Spleen (tissue), 11 donors: ENCODE measurements around the gene TOP2B. TPM values are rescaled to one million over a fixed set of nuclear protein-coding genes. Genes with fewer than 3 reads are reported as not detected.

Experiments used
- DNase-seq: peaks from one replicate; pipeline ENCODE4 v3.0.0-alpha.2; 2020
- H3K27ac ChIP-seq, 8 donors: fragments of 200-600 bp; sonication (generic) in 7 of 8; 1 replicate in 4 of 8; 2 replicates in 4 of 8; pipeline versions ENCODE4 v1.5.0 to v1.8.0; 2016 to 2021; ENCODE audit warnings: inconsistent platforms in 4 of 8, mild to moderate bottlenecking in 4 of 8, moderate library complexity in 1 of 8
- H3K27me3 ChIP-seq, 7 donors: fragments of 200-600 bp; sonication (generic) in 6 of 7; replicated peaks in 1 of 7; 1 replicate in 4 of 7; 2 replicates in 3 of 7; pipeline versions ENCODE4 v1.5.0 to v1.8.0; 2016 to 2021; ENCODE audit warnings: inconsistent platforms in 3 of 7, mild to moderate bottlenecking in 1 of 7
- H3K36me3 ChIP-seq, 6 donors: fragments of 200-600 bp; sonication (generic) in 5 of 6; 1 replicate in 4 of 6; 2 replicates in 2 of 6; pipeline versions ENCODE4 v1.5.0 to v1.8.0; 2016 to 2021; ENCODE audit warnings: inconsistent platforms in 2 of 6
- H3K4me1 ChIP-seq, 6 donors: fragments of 200-600 bp; sonication (generic) in 5 of 6; 1 replicate in 3 of 6; 2 replicates in 3 of 6; pipeline versions ENCODE4 v1.5.0 to v1.8.0; 2016 to 2021; ENCODE audit warnings: inconsistent platforms in 3 of 6
- H3K4me3 ChIP-seq, 8 donors: fragments of 200-600 bp; sonication (generic) in 7 of 8; 1 replicate in 4 of 8; 2 replicates in 4 of 8; pipeline versions ENCODE4 v1.5.0 to v1.8.0; 2016 to 2021; ENCODE audit warnings: inconsistent platforms in 4 of 8, mild to moderate bottlenecking in 4 of 8, moderate library complexity in 2 of 8
- H3K9me3 ChIP-seq, 8 donors: fragments of 200-600 bp; sonication (generic) in 7 of 8; 1 replicate in 4 of 8; 2 replicates in 4 of 8; pipeline versions ENCODE4 v1.5.0 to v1.8.0; 2016 to 2021; ENCODE audit warnings: inconsistent platforms in 4 of 8
- POLR2A ChIP-seq, 3 donors: fragments of 450-650 bp; IDR thresholded peaks; one replicate each; pipeline ENCODE4 v1.5.1; 2017; ENCODE audit warnings: antibody characterized with exemption in 3 of 3, mild to moderate bottlenecking in 1 of 3
- POLR2AphosphoS5 ChIP-seq, 3 donors: sonication (generic); formaldehyde crosslinking; IDR thresholded peaks; one replicate each; pipeline ENCODE4 v1.5.1; 2017; ENCODE audit warnings: antibody characterized with exemption in 3 of 3
- WGBS, 5 donors: extraction: QIAGEN DNeasy Blood & Tissue Kit in 3 of 5; methylation state at CpG; one replicate each; pipeline versions ENCODE4 v1.1.5 to v1.1.7; 2013 to 2018; 5-methylcytosine and 5-hydroxymethylcytosine counted together
- intact Hi-C: fragments of 100-400 bp; cut with DNase I; formaldehyde crosslinking; loops from one replicate; pipeline ENCODE4 v1.15.0; 2023; ENCODE audit warnings: low total_unique reads
- polyA plus RNA-seq, 3 donors: library from polyadenylated mRNA; stranded (reverse); fragments of 200-250 nt; gene quantifications; one replicate each; pipeline ENCODE4 v1.2.1, GENCODE V29; 2013
- total RNA-seq, 7 donors: library from RNA; depleted of rRNA in 3 of 7; stranded (reverse); fragments of >200 nt in 3 of 7; fragmentation: NEBNext Ultra II Directional in 4 of 7; extraction: Animal tissue kit (Norgen Biotek cat#: 25700) in 4 of 7; gene quantifications; one replicate each; pipeline versions ENCODE4 v1.1.0 to v1.2.1, GENCODE V29; 2016 to 2021
- TF ChIP-seq, protein P1 (sequence below), 11 experiments: fragments of 200-600 bp in 7 of 11; fragments of 450-650 bp in 4 of 11; sonication (generic) in 4 of 11; IDR thresholded peaks in 8 of 11; conservative IDR thresholded peaks in 3 of 11; 1 replicate in 7 of 11; 2 replicates in 4 of 11; pipeline versions ENCODE4 v1.4.0 to v1.8.0; 2016 to 2021; ENCODE audit warnings: antibody characterized with exemption in 11 of 11, inconsistent platforms in 4 of 11, mild to moderate bottlenecking in 1 of 11
- donor health status: healthy with polysubstance abuse.
- donor health status: DM: no; HTN: no; CAD: no; lungs with moderate emphysema.
- donor health status: DM: no; HTN: no; CAD: no.
- donor health status: Bipolar disorder and iron deficiency.
- donor health status: healthy.
- donor health status: DM: no; HTN: no; CAD: no.
- donor health status: DM: yes; HTN: yes; CAD: no.

The TOP2B gene
- total and polyA plus RNA-seq, 10 donors: 56.2 to 135 (median 118) TPM

DNA sequence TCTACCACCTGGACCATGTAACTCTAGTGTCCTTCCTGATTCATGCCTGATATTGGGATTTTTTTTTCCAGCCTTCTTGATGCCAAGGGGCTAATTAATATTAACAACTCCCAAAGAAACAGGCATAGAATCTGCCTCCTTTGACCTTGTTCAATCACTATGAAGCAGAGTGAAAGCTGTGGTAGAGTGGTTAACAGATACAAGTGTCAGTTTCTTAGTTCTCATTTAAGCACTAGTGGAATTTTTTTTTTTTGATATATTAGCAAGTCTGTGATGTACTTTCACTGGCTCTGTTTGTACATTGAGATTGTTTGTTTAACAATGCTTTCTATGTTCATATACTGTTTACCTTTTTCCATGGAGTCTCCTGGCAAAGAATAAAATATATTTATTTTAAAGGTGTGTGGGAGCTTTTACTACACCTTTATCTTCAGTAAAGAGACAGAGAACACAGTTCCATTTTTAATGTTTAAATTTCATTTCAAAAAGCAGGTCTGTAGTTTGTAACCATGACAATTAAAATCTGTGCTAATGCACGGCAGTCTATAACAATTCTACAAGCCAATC is 67.1 kb downstream of the TOP2B start:
- Histone ChIP-seq H3K27me3 (no peaks in the 10 kb centered on the region), H3K27ac (no peak overlapping the region), H3K4me1 (peaks cover 0 to 26% (median 11%) of the 10 kb centered on the region in 6 donors), H3K36me3 (peaks cover 0 to 68% (median 42%) of the 10 kb centered on the region in 6 donors), H3K4me3 (no peak overlapping the region), H3K9me3 (no peaks in the 10 kb centered on the region)
- 76 to 93% (median 80%) methylated on average over 1 of the region's 1 CpG for WGBS, 5 donors
- intact Hi-C loops: loop anchor here (10.0 kb wide), 1 partner anchor 633 kb away; no protein-coding TSS in a partner anchor
- TF ChIP-seq POLR2A (IDR thresholded peaks at IDR 0.05) (no peak), POLR2AphosphoS5 (IDR thresholded peaks at IDR 0.05) (no peak)
- TF ChIP-seq, protein P1, sequence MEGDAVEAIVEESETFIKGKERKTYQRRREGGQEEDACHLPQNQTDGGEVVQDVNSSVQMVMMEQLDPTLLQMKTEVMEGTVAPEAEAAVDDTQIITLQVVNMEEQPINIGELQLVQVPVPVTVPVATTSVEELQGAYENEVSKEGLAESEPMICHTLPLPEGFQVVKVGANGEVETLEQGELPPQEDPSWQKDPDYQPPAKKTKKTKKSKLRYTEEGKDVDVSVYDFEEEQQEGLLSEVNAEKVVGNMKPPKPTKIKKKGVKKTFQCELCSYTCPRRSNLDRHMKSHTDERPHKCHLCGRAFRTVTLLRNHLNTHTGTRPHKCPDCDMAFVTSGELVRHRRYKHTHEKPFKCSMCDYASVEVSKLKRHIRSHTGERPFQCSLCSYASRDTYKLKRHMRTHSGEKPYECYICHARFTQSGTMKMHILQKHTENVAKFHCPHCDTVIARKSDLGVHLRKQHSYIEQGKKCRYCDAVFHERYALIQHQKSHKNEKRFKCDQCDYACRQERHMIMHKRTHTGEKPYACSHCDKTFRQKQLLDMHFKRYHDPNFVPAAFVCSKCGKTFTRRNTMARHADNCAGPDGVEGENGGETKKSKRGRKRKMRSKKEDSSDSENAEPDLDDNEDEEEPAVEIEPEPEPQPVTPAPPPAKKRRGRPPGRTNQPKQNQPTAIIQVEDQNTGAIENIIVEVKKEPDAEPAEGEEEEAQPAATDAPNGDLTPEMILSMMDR (IDR thresholded peaks at IDR 0.05 in 8 of 11, conservative IDR thresholded peaks at IDR 0.05 in 3 of 11): no peak
- no peak for DNase-seq

DNA sequence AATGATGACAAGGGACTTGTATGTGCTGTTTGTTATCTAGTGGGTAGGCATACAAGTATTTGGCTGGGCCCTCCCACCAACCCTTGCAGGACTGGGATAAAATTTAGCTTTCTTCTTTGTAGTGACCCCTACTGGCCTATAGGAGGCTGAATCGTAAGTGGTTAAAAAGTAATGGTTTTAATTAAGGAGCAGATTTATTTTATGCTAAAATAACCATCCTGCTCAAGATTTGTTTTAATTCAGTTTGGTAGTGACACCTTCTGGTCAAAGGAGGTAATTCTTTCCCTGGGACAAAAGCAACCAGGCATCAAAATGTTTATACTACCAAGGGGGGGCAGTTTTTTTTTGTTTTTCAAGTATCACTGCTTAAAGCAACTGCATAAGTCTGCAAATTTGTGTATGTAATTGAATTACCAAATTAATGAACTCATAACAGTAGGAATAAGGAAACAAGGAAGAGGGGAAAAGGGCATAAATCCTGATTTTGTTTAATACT is 70.7 kb downstream of the TOP2B start:
- no peaks in the 10 kb centered on the region for H3K9me3 ChIP-seq
- intact Hi-C loops: loop anchor here (5.0 to 10.0 kb wide), 2 partner anchors 629 to 822 kb away; no protein-coding TSS in a partner anchor
- H3K27ac ChIP-seq: peak overlapping the region in 4 of 8 donors; percentile 1 to 35 (median 7)
- peaks cover 0 to 28% (median 12%) of the 10 kb centered on the region in 6 donors for H3K4me1 ChIP-seq
- TF ChIP-seq POLR2A (IDR thresholded peaks at IDR 0.05): no peak
- TF ChIP-seq, protein P1 (IDR thresholded peaks at IDR 0.05 in 8 of 11, conservative IDR thresholded peaks at IDR 0.05 in 3 of 11): peak; percentile 61 to 87 (median 72)
- no peak for DNase-seq
- WGBS, 5 donors: 0 to 7% (median 2%) methylated on average over 1 of the region's 1 CpG
- H3K27me3 ChIP-seq: no peaks in the 10 kb centered on the region
- H3K36me3 ChIP-seq: peaks cover 0 to 33% (median 20%) of the 10 kb centered on the region in 6 donors
- H3K4me3 ChIP-seq: no peak overlapping the region

DNA sequence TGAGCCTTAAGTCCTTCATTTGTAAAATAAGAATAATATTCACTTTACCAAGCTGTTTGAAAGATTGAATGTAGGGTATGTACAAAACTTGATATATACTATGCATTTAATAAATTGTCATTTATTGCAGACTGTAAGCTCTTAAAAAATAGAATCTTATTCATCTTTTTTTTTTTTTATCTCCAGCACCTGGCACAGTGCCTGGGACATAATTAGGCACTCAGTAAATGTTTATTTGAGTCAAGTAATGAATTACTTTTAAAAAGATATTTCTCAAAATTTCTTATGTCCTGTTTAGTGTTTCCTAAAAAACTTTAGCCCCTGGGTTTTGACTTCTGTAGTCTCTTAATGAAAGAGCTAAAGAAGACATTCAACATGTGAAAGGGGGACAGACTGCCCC is 71.7 kb downstream of the TOP2B start:
- H3K27ac ChIP-seq: peak overlapping the region in 3 of 8 donors; percentile 1 to 35 (median 10)
- intact Hi-C loops: loop anchor here (5.0 to 10.0 kb wide), 2 partner anchors 628 to 821 kb away; no protein-coding TSS in a partner anchor
- H3K27me3 ChIP-seq: no peaks in the 10 kb centered on the region
- no peak for TF ChIP-seq POLR2A (IDR thresholded peaks at IDR 0.05)
- TF ChIP-seq, protein P1 (IDR thresholded peaks at IDR 0.05 in 8 of 11, conservative IDR thresholded peaks at IDR 0.05 in 3 of 11): no peak
- no peak for TF ChIP-seq POLR2AphosphoS5 (IDR thresholded peaks at IDR 0.05)
- no peak overlapping the region for H3K4me3 ChIP-seq
- peaks cover 0 to 22% (median 10%) of the 10 kb centered on the region in 6 donors for H3K36me3 ChIP-seq
- H3K9me3 ChIP-seq: no peaks in the 10 kb centered on the region
- DNase-seq: no peak
- peaks cover 0 to 28% (median 12%) of the 10 kb centered on the region in 6 donors for H3K4me1 ChIP-seq

DNA sequence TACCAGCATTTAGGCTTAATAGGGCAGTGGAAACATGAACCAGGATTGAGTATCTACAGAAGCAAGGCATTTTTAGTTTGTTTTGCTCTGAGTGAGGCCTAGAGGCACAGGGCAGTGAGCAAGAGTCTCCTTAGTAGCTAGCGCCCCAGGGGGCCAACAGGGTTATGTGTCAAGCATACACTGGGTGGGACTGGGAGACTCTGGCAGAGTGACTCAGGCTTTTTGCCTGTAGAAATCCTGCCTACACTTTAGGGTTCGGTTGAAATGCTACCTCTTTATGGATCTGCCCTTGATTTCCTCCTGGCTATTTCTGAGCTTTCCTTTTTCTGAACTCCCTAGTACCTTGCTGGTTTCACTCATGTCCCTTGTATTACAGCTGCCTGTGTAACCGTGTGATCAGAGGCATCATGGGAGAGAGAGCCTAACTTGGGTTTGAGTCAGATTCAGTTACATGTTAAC is 72.2 kb downstream of the TOP2B start:
- peak overlapping the region in 3 of 8 donors; percentile 12 to 35 (median 20) for H3K27ac ChIP-seq
- WGBS, 5 donors: 41 to 68% (median 48%) methylated on average over 3 of the region's 3 CpGs

More for the DNA sequence above, 72.2 kb downstream of the TOP2B start:
- H3K9me3 ChIP-seq: no peaks in the 10 kb centered on the region
- H3K27me3 ChIP-seq: no peaks in the 10 kb centered on the region
- intact Hi-C loops: loop anchor here (5.0 to 10.0 kb wide), 2 partner anchors 628 to 820 kb away; no protein-coding TSS in a partner anchor
- no peak for DNase-seq
- peaks cover 0 to 26% (median 12%) of the 10 kb centered on the region in 6 donors for H3K4me1 ChIP-seq
- H3K4me3 ChIP-seq: no peak overlapping the region
- peaks cover 0 to 18% (median 7%) of the 10 kb centered on the region in 6 donors for H3K36me3 ChIP-seq
- TF ChIP-seq POLR2A (IDR thresholded peaks at IDR 0.05) (no peak), POLR2AphosphoS5 (IDR thresholded peaks at IDR 0.05) (peak in 1 of 3 donors; percentile 19)
- TF ChIP-seq, protein P1 (IDR thresholded peaks at IDR 0.05 in 8 of 11, conservative IDR thresholded peaks at IDR 0.05 in 3 of 11): no peak
